ENCODE results near the gene USPL1. TPM values are rescaled to one million over a fixed set of nuclear protein-coding genes. Genes with fewer than 3 reads are reported as not detected.

The USPL1 gene
- total RNA-seq, 2 donors from 2014 or later, result 31.8 to 32.4 TPM

DNA sequence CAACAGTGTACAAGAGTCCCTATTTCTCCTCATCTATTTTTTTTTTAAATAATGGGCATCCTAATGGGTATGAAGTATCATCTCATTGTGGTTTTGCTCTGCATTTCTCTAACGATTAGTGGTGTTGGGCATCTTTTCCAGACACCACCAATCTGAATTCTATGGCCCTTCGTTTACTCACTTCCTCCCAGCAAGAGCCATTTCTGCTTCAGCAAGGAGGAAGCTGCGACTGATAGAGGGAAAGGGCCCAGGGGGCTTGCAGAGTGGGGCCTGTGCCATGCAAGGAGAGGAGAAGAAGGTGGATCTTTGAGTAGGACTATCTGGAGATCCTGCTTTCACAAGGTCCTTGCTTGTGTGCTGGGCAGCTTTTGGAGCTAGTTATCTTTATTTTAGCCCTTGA, 58.0 kb downstream of the USPL1 start:
- Mint-ChIP-seq H3K27ac (peak overlapping the region; percentile 27), H3K4me1 (peaks cover 30% of the 10 kb centered on the region), H3K36me3 (ENCODE audit: low read depth) (no peaks in the 10 kb centered on the region), H3K4me3 (peak overlapping the region; percentile 28), H3K27me3 (no peaks in the 10 kb centered on the region)
- DNase-seq (no peak), ATAC-seq (no peak)
- no peaks in the 10 kb centered on the region for H3K9me3 ChIP-seq (ENCODE audit: control insufficient read depth, low read length, poor library complexity, severe bottlenecking)

DNA sequence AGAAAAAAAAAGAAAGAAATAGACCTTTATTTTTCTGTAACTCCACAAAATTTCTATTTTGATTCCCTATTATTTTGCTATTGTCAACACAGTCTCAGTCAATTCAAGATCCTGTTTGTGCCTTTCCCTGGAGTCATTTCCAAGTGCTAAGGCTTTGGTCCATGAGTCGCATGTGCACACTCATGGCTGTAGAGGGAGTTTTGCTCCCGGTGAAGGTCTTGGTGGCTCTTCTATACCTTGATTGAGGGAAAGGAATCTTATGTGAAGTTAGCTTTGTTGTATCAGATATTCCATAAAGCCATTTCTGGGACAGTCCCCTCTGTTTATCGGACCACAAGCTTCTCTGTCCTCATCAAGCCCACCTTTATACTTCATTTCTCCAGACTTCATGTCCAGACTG, 59.0 kb downstream of the USPL1 start:
- no peak overlapping the region for H3K27ac Mint-ChIP-seq
- H3K4me1 Mint-ChIP-seq, result peaks cover 21% of the 10 kb centered on the region
- no peaks in the 10 kb centered on the region for H3K36me3 Mint-ChIP-seq (ENCODE audit: low read depth)
- no peak overlapping the region for H3K4me3 Mint-ChIP-seq
- no peaks in the 10 kb centered on the region for H3K9me3 ChIP-seq (ENCODE audit: control insufficient read depth, low read length, poor library complexity, severe bottlenecking)
- ATAC-seq (no peak), DNase-seq (no peak)
- H3K27me3 Mint-ChIP-seq, result no peaks in the 10 kb centered on the region

DNA sequence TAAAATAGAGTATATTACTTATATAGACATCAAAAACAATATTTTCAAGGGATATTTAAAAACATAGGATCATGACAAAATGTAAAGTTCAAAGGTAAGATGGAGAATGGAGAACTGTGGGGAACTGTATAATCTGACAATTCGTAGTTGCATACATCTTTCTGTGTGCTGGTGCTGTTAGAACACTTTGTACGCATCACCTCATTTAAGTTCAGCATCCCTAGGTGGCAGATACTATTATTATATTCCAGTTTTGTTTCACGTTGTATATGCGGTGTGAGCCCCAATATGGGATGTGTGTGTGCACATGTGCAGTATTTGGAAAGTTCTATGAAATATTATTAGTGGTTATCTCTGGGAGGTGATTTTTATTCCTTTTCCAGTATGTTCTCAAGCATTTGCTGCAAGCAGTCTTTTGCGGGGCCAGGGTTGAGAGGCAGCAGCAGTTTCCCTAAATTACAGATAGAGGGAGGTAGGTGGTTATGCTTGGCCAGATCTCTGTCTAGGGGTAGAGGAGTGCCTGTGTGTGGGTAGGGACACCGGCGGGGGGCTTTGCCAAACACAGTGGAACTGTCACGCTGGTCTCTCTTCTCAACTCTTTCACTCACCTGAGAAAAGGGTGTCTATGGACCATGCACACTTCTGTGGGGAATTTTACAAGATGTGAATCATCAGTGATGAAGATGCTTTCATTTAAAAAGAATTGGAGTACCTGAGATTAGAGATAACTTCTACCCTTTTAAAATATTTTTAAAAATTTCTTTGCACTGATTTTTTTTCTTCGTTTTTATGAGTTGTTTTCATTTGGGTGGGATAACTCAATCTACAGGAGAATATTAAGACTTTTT, 62.0 kb downstream of the USPL1 start:
- Mint-ChIP-seq H3K4me1 (peaks cover 6% of the 10 kb centered on the region), H3K36me3 (ENCODE audit: low read depth) (no peaks in the 10 kb centered on the region), H3K27me3 (no peaks in the 10 kb centered on the region), H3K27ac (peak overlapping the region; percentile 34), H3K4me3 (no peak overlapping the region)
- H3K9me3 ChIP-seq (ENCODE audit: control insufficient read depth, low read length, poor library complexity, severe bottlenecking), result no peaks in the 10 kb centered on the region
- DNase-seq (no peak), ATAC-seq (peak; percentile 89)

DNA sequence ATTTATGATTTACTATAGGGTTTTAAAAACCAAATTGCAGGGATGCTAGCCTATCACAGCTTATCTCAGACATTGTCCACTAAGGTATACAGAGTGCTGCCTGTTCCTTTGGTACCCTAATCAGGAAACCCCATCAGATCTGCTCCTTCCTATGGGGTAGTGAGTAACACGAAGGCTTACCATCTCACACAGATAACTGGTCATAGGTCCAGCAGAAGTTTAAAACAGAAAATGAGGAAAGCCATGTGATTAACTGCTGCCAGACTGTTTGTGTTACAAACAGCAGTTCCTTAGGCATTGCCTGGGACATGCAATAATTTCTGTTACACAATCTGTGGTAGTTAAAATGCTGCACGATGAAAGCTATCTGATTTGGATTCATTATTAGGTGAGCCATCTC, 64.1 kb downstream of the USPL1 start:
- no peak overlapping the region for H3K4me3 Mint-ChIP-seq
- peaks cover 6% of the 10 kb centered on the region for H3K4me1 Mint-ChIP-seq
- ATAC-seq (peak; percentile 28), DNase-seq (no peak)
- peak overlapping the region; percentile 78 for H3K27ac Mint-ChIP-seq
- peaks cover 4% of the 10 kb centered on the region for H3K27me3 Mint-ChIP-seq
- H3K9me3 ChIP-seq (ENCODE audit: control insufficient read depth, low read length, poor library complexity, severe bottlenecking), result no peaks in the 10 kb centered on the region
- peaks cover 2% of the 10 kb centered on the region for H3K36me3 Mint-ChIP-seq (ENCODE audit: low read depth)

DNA sequence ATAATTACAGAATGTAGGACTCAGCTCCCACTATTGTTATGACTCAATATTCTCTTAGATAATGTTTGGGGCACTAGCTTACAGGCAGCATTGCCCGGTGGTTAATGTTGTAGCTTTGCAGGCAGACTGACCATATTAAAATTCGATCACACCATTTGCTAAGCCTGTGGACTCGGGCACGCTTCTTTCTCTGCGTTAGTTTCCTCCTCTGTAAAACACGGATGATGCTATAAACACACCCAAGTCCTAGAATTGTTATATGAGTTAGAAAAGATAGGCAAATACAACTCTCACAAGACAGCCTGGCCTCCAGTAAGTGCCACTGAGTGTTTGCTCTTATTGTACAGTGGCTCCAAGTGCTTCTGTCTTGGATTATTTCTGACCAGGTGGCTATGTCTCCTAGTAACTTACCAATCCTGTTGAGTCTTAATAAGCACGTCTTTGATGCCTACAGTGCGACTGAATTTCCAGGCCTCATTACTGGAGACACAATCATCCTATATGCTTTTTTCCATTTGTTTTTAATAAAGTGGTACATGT, 67.7 kb downstream of the USPL1 start:
- no peak overlapping the region for H3K4me3 Mint-ChIP-seq
- H3K36me3 Mint-ChIP-seq (ENCODE audit: low read depth), result peaks cover 2% of the 10 kb centered on the region
- H3K4me1 Mint-ChIP-seq, result peaks cover under 1% of the 10 kb centered on the region
- DNase-seq, result no peak
- H3K9me3 ChIP-seq (ENCODE audit: control insufficient read depth, low read length, poor library complexity, severe bottlenecking), result no peaks in the 10 kb centered on the region
- ATAC-seq, result no peak
- no peak overlapping the region for H3K27ac Mint-ChIP-seq
- H3K27me3 Mint-ChIP-seq, result peaks cover 4% of the 10 kb centered on the region

DNA sequence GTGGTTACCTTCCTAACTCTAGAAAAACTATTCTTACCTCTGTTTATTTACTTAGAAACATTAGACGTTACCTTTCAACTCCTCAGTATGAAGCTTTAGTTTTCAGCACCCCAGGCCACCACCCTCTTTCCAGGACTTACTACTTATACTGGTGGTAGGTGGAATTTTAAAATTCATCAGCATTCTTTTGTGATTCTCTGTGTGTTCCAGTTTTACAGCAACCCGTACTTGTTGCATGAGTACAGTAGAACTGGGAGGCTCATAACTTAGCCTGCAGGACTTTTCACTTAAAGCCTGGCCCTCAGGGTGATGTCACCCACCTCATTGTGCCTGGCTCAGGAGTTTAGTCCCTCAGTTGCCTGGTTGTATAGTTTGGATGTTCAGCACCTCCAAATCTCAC, 68.3 kb downstream of the USPL1 start:
- no peak for ATAC-seq
- H3K36me3 Mint-ChIP-seq (ENCODE audit: low read depth), result peaks cover 2% of the 10 kb centered on the region
- DNase-seq, result no peak
- H3K4me1 Mint-ChIP-seq, result peaks cover 3% of the 10 kb centered on the region
- no peak overlapping the region for H3K27ac Mint-ChIP-seq
- H3K9me3 ChIP-seq (ENCODE audit: control insufficient read depth, low read length, poor library complexity, severe bottlenecking), result no peaks in the 10 kb centered on the region
- peaks cover 4% of the 10 kb centered on the region for H3K27me3 Mint-ChIP-seq
- no peak overlapping the region for H3K4me3 Mint-ChIP-seq

DNA sequence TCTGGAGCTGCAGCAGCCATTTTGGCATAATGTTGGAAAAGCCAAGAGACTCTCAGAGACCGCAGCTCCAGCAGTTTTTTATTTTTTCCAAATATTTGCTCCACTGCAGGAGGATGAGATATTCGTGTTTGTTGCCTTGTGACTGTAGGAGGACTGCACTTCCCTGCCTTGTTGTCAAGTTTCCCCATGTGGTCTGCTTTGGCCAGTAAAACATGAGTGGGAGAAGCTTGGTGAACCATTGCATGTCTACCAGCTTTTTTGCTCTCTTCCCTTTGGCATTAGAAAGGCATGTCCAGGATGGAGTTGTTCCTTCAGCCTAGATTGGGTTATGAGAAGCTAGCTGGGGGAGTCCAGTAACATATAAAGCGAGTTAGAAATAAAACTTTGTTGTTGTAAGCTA, 69.9 kb downstream of the USPL1 start:
- peaks cover 4% of the 10 kb centered on the region for H3K27me3 Mint-ChIP-seq
- no peak overlapping the region for H3K27ac Mint-ChIP-seq
- ATAC-seq (no peak), DNase-seq (no peak)
- H3K9me3 ChIP-seq (ENCODE audit: control insufficient read depth, low read length, poor library complexity, severe bottlenecking), result no peaks in the 10 kb centered on the region
- H3K4me1 Mint-ChIP-seq, result peaks cover 3% of the 10 kb centered on the region
- peaks cover 2% of the 10 kb centered on the region for H3K36me3 Mint-ChIP-seq (ENCODE audit: low read depth)
- H3K4me3 Mint-ChIP-seq, result no peak overlapping the region

DNA sequence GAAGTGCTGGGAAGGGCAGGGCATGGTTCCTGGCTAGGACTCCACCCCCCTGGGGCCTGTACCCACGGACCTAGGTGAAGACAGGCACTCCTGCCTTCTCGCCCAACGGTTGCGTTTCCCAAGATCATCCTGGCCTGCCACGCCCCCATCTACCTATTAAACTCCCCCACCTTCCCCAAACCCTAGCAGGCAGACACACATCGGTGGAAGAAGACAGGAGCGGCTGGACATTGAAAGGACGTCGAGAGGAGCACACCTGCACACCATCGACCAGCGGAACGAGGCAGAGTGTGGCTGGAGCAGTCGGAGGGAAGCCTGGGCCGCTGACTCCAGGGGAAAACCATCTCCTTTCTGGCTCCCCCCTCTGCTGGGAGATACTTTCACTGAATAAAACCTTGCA, 72.0 kb downstream of the USPL1 start:
- DNase-seq, result no peak
- peaks cover 12% of the 10 kb centered on the region for H3K27me3 Mint-ChIP-seq
- no peaks in the 10 kb centered on the region for H3K9me3 ChIP-seq (ENCODE audit: control insufficient read depth, low read length, poor library complexity, severe bottlenecking)
- peaks cover 2% of the 10 kb centered on the region for H3K36me3 Mint-ChIP-seq (ENCODE audit: low read depth)
- H3K4me1 Mint-ChIP-seq, result peaks cover 4% of the 10 kb centered on the region
- peak overlapping the region; percentile 21 for H3K4me3 Mint-ChIP-seq
- peak overlapping the region; percentile 80 for H3K27ac Mint-ChIP-seq
- no peak for ATAC-seq

DNA sequence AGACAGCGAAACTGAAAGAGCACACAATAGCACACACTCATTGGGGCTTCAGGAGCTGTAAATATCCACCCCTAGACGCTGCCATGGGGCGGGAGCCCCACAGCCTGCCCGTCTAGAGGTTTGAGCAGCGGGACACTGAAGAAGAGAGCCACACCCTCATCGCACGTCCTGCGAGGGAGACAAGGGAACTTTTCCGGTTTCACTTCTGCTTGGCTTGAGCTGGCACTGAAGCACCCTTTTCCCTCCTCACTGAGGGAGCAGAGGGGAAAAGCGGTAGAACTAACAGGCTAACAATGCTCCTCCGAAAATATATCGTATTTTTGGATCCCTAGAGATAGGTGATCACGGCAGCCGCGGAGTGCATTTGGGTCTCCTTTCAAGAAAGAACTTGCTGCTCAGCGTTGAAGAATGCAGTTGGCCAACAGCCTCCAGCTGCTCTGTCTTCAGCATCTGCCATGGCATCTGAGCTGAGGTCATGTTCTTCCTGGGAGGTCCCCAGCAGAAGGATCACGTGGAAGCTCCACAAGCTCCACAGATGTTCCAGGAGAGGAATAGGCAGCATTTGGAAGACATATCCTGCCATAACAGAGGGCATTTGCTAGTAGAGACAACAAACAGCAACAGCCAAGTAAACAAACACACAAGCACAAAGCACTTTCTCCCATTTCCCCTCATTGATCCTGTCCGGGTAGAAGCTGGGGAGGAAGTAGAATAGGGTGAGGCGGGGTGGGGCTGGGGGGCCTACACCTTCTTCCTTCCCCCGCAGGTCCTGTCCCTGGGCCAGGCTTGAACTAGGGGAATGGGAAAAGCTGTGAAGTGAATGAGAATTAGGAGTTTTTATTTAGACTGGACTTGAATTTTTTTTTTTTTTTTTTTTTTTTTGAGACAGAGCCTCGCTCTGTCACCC, 72.8 kb downstream of the USPL1 start:
- H3K9me3 ChIP-seq (ENCODE audit: control insufficient read depth, low read length, poor library complexity, severe bottlenecking), result no peaks in the 10 kb centered on the region
- peak; percentile 73 for ATAC-seq
- H3K27me3 Mint-ChIP-seq, result peaks cover 13% of the 10 kb centered on the region
- H3K4me1 Mint-ChIP-seq, result peaks cover 8% of the 10 kb centered on the region
- peak overlapping the region; percentile 80 for H3K27ac Mint-ChIP-seq
- peaks cover 2% of the 10 kb centered on the region for H3K36me3 Mint-ChIP-seq (ENCODE audit: low read depth)
- DNase-seq, result no peak
- peak overlapping the region; percentile 83 for H3K4me3 Mint-ChIP-seq

DNA sequence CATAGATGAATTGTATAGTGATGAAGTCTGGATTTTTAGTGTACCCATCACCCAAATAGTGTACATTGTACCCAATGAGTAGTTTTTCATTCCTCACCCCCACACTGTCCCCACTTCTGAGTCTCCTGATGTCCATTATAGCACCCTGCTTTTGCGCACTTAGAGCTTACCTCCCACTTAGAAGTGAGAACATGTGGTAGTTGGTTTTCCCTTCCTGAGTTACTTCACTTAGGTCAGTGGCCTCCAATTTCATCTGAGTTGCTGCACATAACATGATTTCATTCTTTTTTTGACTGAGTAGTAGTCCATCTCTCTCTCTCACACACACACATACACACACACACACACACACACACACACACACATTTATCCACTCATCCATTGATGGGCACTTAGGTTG, 74.4 kb downstream of the USPL1 start:
- DNase-seq (no peak), ATAC-seq (no peak)
- peaks cover 19% of the 10 kb centered on the region for H3K27me3 Mint-ChIP-seq
- no peaks in the 10 kb centered on the region for H3K36me3 Mint-ChIP-seq (ENCODE audit: low read depth)
- H3K4me3 Mint-ChIP-seq, result no peak overlapping the region
- no peaks in the 10 kb centered on the region for H3K9me3 ChIP-seq (ENCODE audit: control insufficient read depth, low read length, poor library complexity, severe bottlenecking)
- H3K27ac Mint-ChIP-seq, result no peak overlapping the region
- H3K4me1 Mint-ChIP-seq, result peaks cover 21% of the 10 kb centered on the region

DNA sequence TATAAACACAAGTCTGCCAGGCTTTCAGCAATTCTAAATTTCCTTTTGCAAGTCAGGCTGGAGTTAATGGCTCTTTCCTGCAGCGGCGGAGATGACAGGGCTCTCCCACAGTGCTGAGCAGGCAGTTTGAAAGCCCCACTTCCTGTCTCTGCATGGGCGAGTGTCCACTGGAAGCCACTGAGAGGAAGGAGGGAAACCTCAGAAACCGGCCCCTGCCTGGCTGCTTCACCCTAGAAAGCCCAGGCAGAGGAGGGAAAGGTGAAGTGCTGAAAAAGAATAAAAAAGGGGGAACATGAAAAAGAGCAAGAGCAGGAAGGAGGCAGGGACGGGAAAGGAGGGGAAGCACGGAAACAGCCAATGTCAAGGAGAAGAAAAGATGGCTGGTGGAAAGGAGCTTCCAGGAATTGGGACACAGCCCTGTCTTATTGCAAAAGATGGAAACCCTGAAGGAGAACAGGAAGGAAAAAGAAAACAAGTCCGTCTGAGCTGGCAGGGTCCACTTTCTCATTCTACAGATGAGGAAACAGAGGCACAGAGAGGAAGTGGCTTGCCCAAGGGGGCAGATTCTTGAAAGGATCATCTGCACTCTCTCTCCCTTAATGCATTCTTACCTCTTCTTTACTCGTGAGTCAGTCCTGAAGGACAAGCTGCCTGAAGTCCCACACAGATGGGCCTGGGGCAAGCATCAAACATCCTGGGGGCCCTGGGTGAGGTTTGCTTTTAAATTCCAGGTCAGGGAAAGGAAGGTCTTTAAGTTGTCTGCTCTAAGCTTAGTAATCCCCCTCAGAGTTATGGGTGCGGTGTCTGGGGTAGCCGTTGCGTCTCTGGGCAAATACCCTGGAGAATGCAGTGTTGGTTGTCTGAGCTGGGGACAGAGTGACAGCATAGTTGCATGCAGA, 78.8 kb downstream of the USPL1 start:
- Mint-ChIP-seq H3K27me3 (peaks cover 24% of the 10 kb centered on the region), H3K4me3 (peak overlapping the region; percentile 41), H3K27ac (no peak overlapping the region), H3K36me3 (ENCODE audit: low read depth) (peaks cover 3% of the 10 kb centered on the region), H3K4me1 (peaks cover 25% of the 10 kb centered on the region)
- DNase-seq, result no peak
- no peak for ATAC-seq
- H3K9me3 ChIP-seq (ENCODE audit: control insufficient read depth, low read length, poor library complexity, severe bottlenecking), result no peaks in the 10 kb centered on the region

DNA sequence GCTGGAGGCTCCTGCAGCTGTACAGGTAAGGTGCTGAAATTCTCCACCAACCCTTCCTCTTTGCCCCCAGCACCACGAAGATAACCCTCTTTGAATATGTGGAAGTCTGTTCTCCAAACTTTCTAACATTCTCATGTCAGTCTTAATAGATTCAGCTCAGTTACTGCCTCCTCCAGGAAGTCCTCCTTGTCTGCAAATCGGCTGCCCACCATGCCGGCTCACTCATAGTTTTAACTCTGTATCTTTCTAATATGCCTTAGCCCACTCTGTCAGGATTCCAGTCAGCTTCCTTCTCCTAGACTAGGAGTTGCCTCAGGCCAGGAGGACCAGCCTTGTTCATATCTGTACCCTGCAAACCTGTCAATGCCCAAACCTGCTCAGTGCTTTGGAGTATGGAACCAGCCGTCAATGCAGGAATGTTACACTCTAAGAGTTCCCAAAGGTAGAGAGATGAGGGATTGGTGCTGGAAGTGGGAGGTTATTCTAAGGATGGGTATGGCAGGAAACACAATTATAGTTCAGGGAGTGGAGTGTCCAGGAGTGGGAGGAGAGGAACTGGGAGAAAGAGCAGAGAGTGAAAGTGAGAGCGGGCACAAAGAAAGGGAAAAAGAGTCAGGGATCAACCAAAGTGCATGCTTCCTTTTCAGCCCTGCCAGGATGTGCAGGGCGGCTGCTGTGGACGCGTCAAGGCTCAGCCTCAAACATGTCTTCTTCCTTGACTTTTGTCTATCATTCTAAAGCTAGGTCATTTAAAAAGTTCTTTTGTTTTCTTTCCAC, 79.6 kb downstream of the USPL1 start:
- DNase-seq (no peak), ATAC-seq (no peak)
- Mint-ChIP-seq H3K27ac (no peak overlapping the region), H3K36me3 (ENCODE audit: low read depth) (peaks cover 3% of the 10 kb centered on the region), H3K4me1 (peaks cover 25% of the 10 kb centered on the region), H3K4me3 (peak overlapping the region; percentile 70), H3K27me3 (peaks cover 24% of the 10 kb centered on the region)
- no peaks in the 10 kb centered on the region for H3K9me3 ChIP-seq (ENCODE audit: control insufficient read depth, low read length, poor library complexity, severe bottlenecking)
